Measurements from ENCODE around the gene EEA1. TPM values are rescaled to one million over a fixed set of nuclear protein-coding genes. Genes with fewer than 3 reads are reported as not detected.

The EEA1 gene
- total RNA-seq, 4 donors from 2014 or later = 24.7 to 45.0 (median 32.1) TPM

- H3K4me3 ChIP-seq (ENCODE audit: low read depth, poor library complexity, severe bottlenecking) = no peak overlapping the region
- DNase-seq (ENCODE audit: low spot score in 2 of 2) = no peak
- intact Hi-C loops (cut with DNase I; ENCODE audit: low total_unique reads) = no loop called here
- TF ChIP-seq, protein P1, sequence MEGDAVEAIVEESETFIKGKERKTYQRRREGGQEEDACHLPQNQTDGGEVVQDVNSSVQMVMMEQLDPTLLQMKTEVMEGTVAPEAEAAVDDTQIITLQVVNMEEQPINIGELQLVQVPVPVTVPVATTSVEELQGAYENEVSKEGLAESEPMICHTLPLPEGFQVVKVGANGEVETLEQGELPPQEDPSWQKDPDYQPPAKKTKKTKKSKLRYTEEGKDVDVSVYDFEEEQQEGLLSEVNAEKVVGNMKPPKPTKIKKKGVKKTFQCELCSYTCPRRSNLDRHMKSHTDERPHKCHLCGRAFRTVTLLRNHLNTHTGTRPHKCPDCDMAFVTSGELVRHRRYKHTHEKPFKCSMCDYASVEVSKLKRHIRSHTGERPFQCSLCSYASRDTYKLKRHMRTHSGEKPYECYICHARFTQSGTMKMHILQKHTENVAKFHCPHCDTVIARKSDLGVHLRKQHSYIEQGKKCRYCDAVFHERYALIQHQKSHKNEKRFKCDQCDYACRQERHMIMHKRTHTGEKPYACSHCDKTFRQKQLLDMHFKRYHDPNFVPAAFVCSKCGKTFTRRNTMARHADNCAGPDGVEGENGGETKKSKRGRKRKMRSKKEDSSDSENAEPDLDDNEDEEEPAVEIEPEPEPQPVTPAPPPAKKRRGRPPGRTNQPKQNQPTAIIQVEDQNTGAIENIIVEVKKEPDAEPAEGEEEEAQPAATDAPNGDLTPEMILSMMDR (IDR thresholded peaks at IDR 0.05) = no peak
- no peak for TF ChIP-seq POLR2A (IDR thresholded peaks at IDR 0.05)
Measured at GRCh38 chr12:92740411-92740810, 188.7 kb downstream of the EEA1 start.

GRCh38 chr12:92739113-92739512 lies 190.0 kb downstream of the EEA1 start:
- TF ChIP-seq, protein P1 (IDR thresholded peaks at IDR 0.05) = no peak
- no peak for TF ChIP-seq POLR2A (IDR thresholded peaks at IDR 0.05)
- WGBS, 2 donors = 57 to 60% methylated on average over 4 of the region's 4 CpGs
- DNase-seq (ENCODE audit: low spot score in 2 of 2) = no peak
- intact Hi-C loops (cut with DNase I; ENCODE audit: low total_unique reads) = no loop called here
- no peak overlapping the region for H3K4me3 ChIP-seq (ENCODE audit: low read depth, poor library complexity, severe bottlenecking)

GRCh38 chr12:92737855-92738850 lies 190.9 kb downstream of the EEA1 start:
- DNase-seq (ENCODE audit: low spot score in 2 of 2) = no peak
- no peak overlapping the region for H3K4me3 ChIP-seq (ENCODE audit: low read depth, poor library complexity, severe bottlenecking)
- intact Hi-C loops (cut with DNase I; ENCODE audit: low total_unique reads) = no loop called here
- TF ChIP-seq, protein P1 (IDR thresholded peaks at IDR 0.05) = no peak
- no peak for TF ChIP-seq POLR2A (IDR thresholded peaks at IDR 0.05)
- whole genome bisulfite sequencing, 2 donors = 89 to 92% methylated on average over 7 of the region's 7 CpGs

GRCh38 chr12:92736605-92737004 lies 192.5 kb downstream of the EEA1 start:
- WGBS, 2 donors = 82 to 94% methylated on average over 6 of the region's 6 CpGs
- no peak for TF ChIP-seq POLR2A (IDR thresholded peaks at IDR 0.05)
- TF ChIP-seq, protein P1 (IDR thresholded peaks at IDR 0.05) = no peak
- no peak overlapping the region for H3K4me3 ChIP-seq (ENCODE audit: low read depth, poor library complexity, severe bottlenecking)
- intact Hi-C loops (cut with DNase I; ENCODE audit: low total_unique reads) = no loop called here
- DNase-seq (ENCODE audit: low spot score in 2 of 2) = no peak

DNA sequence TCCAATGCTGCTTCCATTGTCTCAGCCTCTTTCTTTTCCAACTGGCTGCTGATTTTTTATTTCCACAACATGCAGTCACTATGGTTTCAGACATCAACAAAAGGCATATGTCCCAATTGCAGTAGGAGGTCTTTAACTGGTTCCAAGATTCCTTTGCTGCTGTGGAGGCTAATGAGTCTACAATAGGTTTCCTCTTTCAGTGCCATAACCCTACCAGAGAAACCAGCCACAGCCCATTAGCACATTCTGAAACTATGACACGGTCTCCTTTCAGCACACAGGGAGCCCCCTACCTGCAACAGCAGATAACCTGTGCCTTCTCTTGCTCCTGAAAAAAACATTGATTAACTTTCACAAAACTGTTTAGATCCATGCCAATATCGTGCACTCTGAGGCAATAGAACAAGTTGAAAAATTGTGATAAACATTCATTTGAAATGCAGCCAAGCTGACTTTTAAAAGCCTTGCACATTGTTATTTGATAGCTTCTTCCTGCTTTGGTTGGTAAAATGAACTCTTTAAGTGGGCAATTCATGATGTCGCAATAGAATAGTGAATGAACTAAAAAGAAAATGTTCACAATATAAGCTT lies 193.9 kb downstream of the EEA1 start:
- 27 to 32% methylated on average over 3 of the region's 3 CpGs for WGBS, 2 donors
- no peak for TF ChIP-seq POLR2A (IDR thresholded peaks at IDR 0.05)
- TF ChIP-seq, protein P1 (IDR thresholded peaks at IDR 0.05) = no peak
- peak in 1 of 2 donors; percentile 19 for DNase-seq (ENCODE audit: low spot score in 2 of 2)
- intact Hi-C loops (cut with DNase I; ENCODE audit: low total_unique reads) = no loop called here
- no peak overlapping the region for H3K4me3 ChIP-seq (ENCODE audit: low read depth, poor library complexity, severe bottlenecking)

Data from lower leg skin (tissue), 4 donors.